Neural progenitor cell (in vitro differentiated cells): Measurements from ENCODE around the gene MCRIP1.

Source experiments
- CTCF ChIP-seq: fragments of 200-600 bp; sonication (generic); IDR thresholded peaks from 2 replicates; pipeline ENCODE4 v1.5.1; 2017; ENCODE audit warnings: antibody characterized with exemption, mild to moderate bottlenecking
- EZH2 ChIP-seq: fragments of 200-600 bp; sonication (generic); IDR thresholded peaks from 2 replicates; pipeline ENCODE4 v1.6.1; 2017; ENCODE audit warnings: antibody characterized with exemption, mild to moderate bottlenecking, moderate library complexity
- EZH2phosphoT487 ChIP-seq: fragments of 200-600 bp; sonication (generic); IDR thresholded peaks from 2 replicates; pipeline ENCODE4 v1.6.1; 2017; ENCODE audit warnings: antibody characterized with exemption

GRCh38 chr17:81810476-81810875, 22.6 kb downstream of the MCRIP1 start:
- TF ChIP-seq EZH2phosphoT487 (no peak), CTCF (no peak), EZH2 (no peak)
